ENCODE results near the gene EGFL7.
A peak's percentile ranks its signal among the peaks of the same experiment; 100 is the strongest.

Gene EGFL7

DNA sequence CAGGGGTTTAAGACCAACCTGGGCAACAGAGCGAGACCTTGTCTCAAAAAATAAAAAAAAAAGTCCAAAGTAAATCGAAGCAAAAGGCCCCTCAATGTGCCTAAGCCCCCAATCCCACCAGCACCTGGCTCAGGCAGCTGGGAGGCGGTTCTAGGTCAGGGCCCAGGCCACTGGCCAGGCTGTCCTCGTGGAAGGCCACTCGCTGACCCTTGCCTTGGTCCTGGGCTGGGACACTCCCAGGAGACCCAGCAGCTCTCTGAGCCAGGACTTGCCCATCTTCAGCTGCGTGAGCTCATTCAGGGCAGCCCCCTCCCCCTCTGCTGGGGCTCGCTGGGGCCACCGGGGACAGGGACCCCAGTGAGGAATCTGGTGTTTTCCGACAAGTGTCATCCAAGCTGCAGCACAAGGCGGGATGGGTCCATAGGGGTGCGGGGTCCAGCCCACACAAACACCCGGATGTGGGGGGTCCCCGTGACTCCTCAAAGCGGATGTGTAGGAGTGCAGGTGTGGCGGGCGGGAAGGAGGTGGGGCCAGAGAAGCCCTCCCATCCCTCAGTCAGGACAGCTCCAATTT is 20.5 kb downstream of the EGFL7 start:
- Histone ChIP-seq H3K27ac (ENCODE audit: insufficient read depth, low read depth, low read length, poor library complexity, severe bottlenecking) (no peak overlapping the region), H3K4me3 (ENCODE audit: insufficient read depth, low read depth, low read length) (no peak overlapping the region), H3K4me1 (ENCODE audit: control insufficient read depth, insufficient read depth, low read length) (peaks cover 25% of the 10 kb centered on the region), H3K9me3 (ENCODE audit: control insufficient read depth, low read length) (no peaks in the 10 kb centered on the region), H3K27me3 (ENCODE audit: control insufficient read depth, insufficient read depth, low read length, poor library complexity, severe bottlenecking) (peaks cover 42% of the 10 kb centered on the region), H3K36me3 (ENCODE audit: control insufficient read depth, insufficient read depth, low read length) (no peaks in the 10 kb centered on the region)
- 89% methylated on average over 16 of the region's 16 CpGs for WGBS, 2 experiments

- Histone ChIP-seq H3K27me3 (ENCODE audit: control insufficient read depth, insufficient read depth, low read length, poor library complexity, severe bottlenecking) (peaks cover 47% of the 10 kb centered on the region), H3K27ac (ENCODE audit: insufficient read depth, low read depth, low read length, poor library complexity, severe bottlenecking) (no peak overlapping the region), H3K9me3 (ENCODE audit: control insufficient read depth, low read length) (no peaks in the 10 kb centered on the region), H3K36me3 (ENCODE audit: control insufficient read depth, insufficient read depth, low read length) (no peaks in the 10 kb centered on the region), H3K4me1 (ENCODE audit: control insufficient read depth, insufficient read depth, low read length) (peaks cover 25% of the 10 kb centered on the region), H3K4me3 (ENCODE audit: insufficient read depth, low read depth, low read length) (no peak overlapping the region)
- WGBS, 2 experiments: 94% methylated on average over 14 of the region's 14 CpGs
Measured at GRCh38 chr9:136683755-136684154, 21.0 kb downstream of the EGFL7 start.

- Histone ChIP-seq H3K4me1 (ENCODE audit: control insufficient read depth, insufficient read depth, low read length) (peaks cover 23% of the 10 kb centered on the region), H3K36me3 (ENCODE audit: control insufficient read depth, insufficient read depth, low read length) (no peaks in the 10 kb centered on the region), H3K4me3 (ENCODE audit: insufficient read depth, low read depth, low read length) (no peak overlapping the region), H3K27me3 (ENCODE audit: control insufficient read depth, insufficient read depth, low read length, poor library complexity, severe bottlenecking) (peaks cover 53% of the 10 kb centered on the region), H3K9me3 (ENCODE audit: control insufficient read depth, low read length) (no peaks in the 10 kb centered on the region), H3K27ac (ENCODE audit: insufficient read depth, low read depth, low read length, poor library complexity, severe bottlenecking) (no peak overlapping the region)
- WGBS, 2 experiments: 86 to 87% methylated on average over 15 of the region's 15 CpGs
Measured at GRCh38 chr9:136684339-136684738, 21.6 kb downstream of the EGFL7 start.

GRCh38 chr9:136684799-136685198 is 22.1 kb downstream of the EGFL7 start:
- 86 to 88% methylated on average over 15 of the region's 15 CpGs for WGBS, 2 experiments
- no peak overlapping the region for H3K27ac ChIP-seq (ENCODE audit: insufficient read depth, low read depth, low read length, poor library complexity, severe bottlenecking)
- no peaks in the 10 kb centered on the region for H3K9me3 ChIP-seq (ENCODE audit: control insufficient read depth, low read length)
- H3K27me3 ChIP-seq (ENCODE audit: control insufficient read depth, insufficient read depth, low read length, poor library complexity, severe bottlenecking): peaks cover 53% of the 10 kb centered on the region
- no peak overlapping the region for H3K4me3 ChIP-seq (ENCODE audit: insufficient read depth, low read depth, low read length)
- H3K4me1 ChIP-seq (ENCODE audit: control insufficient read depth, insufficient read depth, low read length): peaks cover 21% of the 10 kb centered on the region
- H3K36me3 ChIP-seq (ENCODE audit: control insufficient read depth, insufficient read depth, low read length): no peaks in the 10 kb centered on the region

- H3K4me1 ChIP-seq (ENCODE audit: control insufficient read depth, insufficient read depth, low read length): peaks cover 21% of the 10 kb centered on the region
- H3K27ac ChIP-seq (ENCODE audit: insufficient read depth, low read depth, low read length, poor library complexity, severe bottlenecking): no peak overlapping the region
- peaks cover 53% of the 10 kb centered on the region for H3K27me3 ChIP-seq (ENCODE audit: control insufficient read depth, insufficient read depth, low read length, poor library complexity, severe bottlenecking)
- WGBS, 2 experiments: 91 to 94% methylated on average over 7 of the region's 7 CpGs
- no peaks in the 10 kb centered on the region for H3K36me3 ChIP-seq (ENCODE audit: control insufficient read depth, insufficient read depth, low read length)
- H3K9me3 ChIP-seq (ENCODE audit: control insufficient read depth, low read length): no peaks in the 10 kb centered on the region
- H3K4me3 ChIP-seq (ENCODE audit: insufficient read depth, low read depth, low read length): no peak overlapping the region
Measured at GRCh38 chr9:136685216-136685615, 22.5 kb downstream of the EGFL7 start.

- H3K4me1 ChIP-seq (ENCODE audit: control insufficient read depth, insufficient read depth, low read length): peaks cover 21% of the 10 kb centered on the region
- H3K36me3 ChIP-seq (ENCODE audit: control insufficient read depth, insufficient read depth, low read length): no peaks in the 10 kb centered on the region
- WGBS, 2 experiments: 56 to 59% methylated on average over 19 of the region's 19 CpGs
- peak overlapping the region; percentile 35 for H3K4me3 ChIP-seq (ENCODE audit: insufficient read depth, low read depth, low read length)
- H3K27ac ChIP-seq (ENCODE audit: insufficient read depth, low read depth, low read length, poor library complexity, severe bottlenecking): no peak overlapping the region
- peaks cover 53% of the 10 kb centered on the region for H3K27me3 ChIP-seq (ENCODE audit: control insufficient read depth, insufficient read depth, low read length, poor library complexity, severe bottlenecking)
- no peaks in the 10 kb centered on the region for H3K9me3 ChIP-seq (ENCODE audit: control insufficient read depth, low read length)
Measured at GRCh38 chr9:136685790-136686533, 23.2 kb downstream of the EGFL7 start.

DNA sequence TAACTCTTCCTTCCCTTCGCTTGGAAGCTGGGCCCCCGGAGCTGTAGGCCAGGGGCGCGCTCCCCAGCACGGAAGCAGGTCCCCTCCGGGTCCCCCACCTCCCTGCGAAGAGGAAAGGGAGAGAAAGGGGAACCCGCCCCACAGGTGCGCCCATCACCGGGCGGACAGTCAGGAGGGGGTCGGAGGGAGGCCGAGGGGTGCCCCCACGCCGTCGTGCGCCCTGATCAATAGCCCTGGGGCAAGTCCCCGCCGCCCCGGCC is 23.7 kb downstream of the EGFL7 start:
- 5 to 11% methylated on average over 20 of the region's 20 CpGs for WGBS, 2 experiments
- Histone ChIP-seq H3K27me3 (ENCODE audit: control insufficient read depth, insufficient read depth, low read length, poor library complexity, severe bottlenecking) (peaks cover 53% of the 10 kb centered on the region), H3K4me3 (ENCODE audit: insufficient read depth, low read depth, low read length) (peak overlapping the region; percentile 35), H3K4me1 (ENCODE audit: control insufficient read depth, insufficient read depth, low read length) (peaks cover 24% of the 10 kb centered on the region), H3K36me3 (ENCODE audit: control insufficient read depth, insufficient read depth, low read length) (no peaks in the 10 kb centered on the region), H3K9me3 (ENCODE audit: control insufficient read depth, low read length) (no peaks in the 10 kb centered on the region), H3K27ac (ENCODE audit: insufficient read depth, low read depth, low read length, poor library complexity, severe bottlenecking) (no peak overlapping the region)

DNA sequence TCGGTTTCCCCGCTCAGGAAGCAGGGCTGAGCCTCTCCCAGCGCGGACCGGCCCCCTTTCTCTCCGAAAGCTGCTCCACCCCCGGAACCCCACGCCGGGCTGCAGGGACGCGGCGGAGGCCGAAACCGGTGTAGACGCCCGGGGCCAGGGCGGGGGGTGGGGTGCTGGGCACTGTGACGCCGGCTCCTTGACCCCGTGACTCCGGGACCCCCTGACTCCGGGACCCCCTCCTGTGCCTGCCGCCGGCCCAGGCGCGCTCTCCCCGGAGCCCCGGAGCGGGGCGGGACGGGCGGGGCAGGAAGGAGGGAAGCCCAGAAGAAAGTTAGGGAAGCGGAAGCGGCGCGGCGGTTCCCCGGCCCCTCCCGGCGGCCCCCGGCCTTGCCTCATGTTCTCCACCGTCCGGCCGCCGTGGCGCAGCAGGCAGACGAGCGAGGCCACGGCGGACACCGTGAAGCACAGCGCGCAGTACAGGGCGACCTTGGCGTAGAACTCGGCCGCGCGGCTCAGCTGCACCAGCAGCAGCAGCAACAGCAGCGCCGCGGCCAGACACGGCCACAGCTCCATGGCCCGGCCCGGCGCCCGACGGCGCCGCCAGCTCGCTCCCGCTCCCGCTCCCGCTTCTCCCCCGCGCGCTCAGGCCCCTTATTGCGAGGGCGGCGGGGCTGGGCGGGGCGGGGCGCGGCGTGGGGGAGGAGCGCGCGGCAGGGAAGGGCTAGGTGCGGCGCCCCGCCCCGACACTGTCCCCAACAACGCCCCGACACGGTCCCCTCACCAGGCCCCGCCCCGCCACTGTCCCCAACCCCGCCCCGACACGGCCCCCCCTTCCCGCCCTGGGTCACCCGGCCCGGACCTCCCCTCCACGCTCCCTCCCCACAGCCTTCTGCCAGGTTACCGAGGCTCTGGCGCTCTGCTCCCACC is 24.3 kb downstream of the EGFL7 start, which contains the start of gene AGPAT2:
AGPAT2 (minus strand) TSS at position 664 of the 918 bp plus-strand sequence; CDS start at position 564, 100 bp downstream.
- WGBS, 2 experiments: 0 to 1% methylated on average over 102 to 104 of the region's 106 CpGs
- Histone ChIP-seq H3K9me3 (ENCODE audit: control insufficient read depth, low read length) (no peaks in the 10 kb centered on the region), H3K4me1 (ENCODE audit: control insufficient read depth, insufficient read depth, low read length) (peaks cover 25% of the 10 kb centered on the region), H3K27me3 (ENCODE audit: control insufficient read depth, insufficient read depth, low read length, poor library complexity, severe bottlenecking) (peaks cover 53% of the 10 kb centered on the region), H3K36me3 (ENCODE audit: control insufficient read depth, insufficient read depth, low read length) (no peaks in the 10 kb centered on the region), H3K4me3 (ENCODE audit: insufficient read depth, low read depth, low read length) (peak within 1 kb of the TSS; percentile 35), H3K27ac (ENCODE audit: insufficient read depth, low read depth, low read length, poor library complexity, severe bottlenecking) (no peak within 1 kb of the TSS)

GRCh38 chr9:136687721-136688223 is 25.1 kb downstream of the EGFL7 start:
- Histone ChIP-seq H3K4me1 (ENCODE audit: control insufficient read depth, insufficient read depth, low read length) (peaks cover 28% of the 10 kb centered on the region), H3K27me3 (ENCODE audit: control insufficient read depth, insufficient read depth, low read length, poor library complexity, severe bottlenecking) (peaks cover 53% of the 10 kb centered on the region), H3K36me3 (ENCODE audit: control insufficient read depth, insufficient read depth, low read length) (no peaks in the 10 kb centered on the region), H3K9me3 (ENCODE audit: control insufficient read depth, low read length) (no peaks in the 10 kb centered on the region), H3K4me3 (ENCODE audit: insufficient read depth, low read depth, low read length) (peak overlapping the region; percentile 2), H3K27ac (ENCODE audit: insufficient read depth, low read depth, low read length, poor library complexity, severe bottlenecking) (no peak overlapping the region)
- WGBS, 2 experiments: 17% methylated on average over 37 of the region's 37 CpGs
